HepG2 (cell line): ENCODE measurements around the gene SLC35B4. TPM values are rescaled to one million over a fixed set of nuclear protein-coding genes. Genes with fewer than 3 reads are reported as not detected.

Experiments
- AKNA ChIP-seq: sonication (generic); formaldehyde crosslinking; IDR thresholded peaks from 2 replicates; pipeline ENCODE4 v1.4.0; 2020; ENCODE audit warnings: missing genetic modification reagents, borderline replicate concordance
- NFRKB ChIP-seq: fragments of 450-650 bp; IDR thresholded peaks from 2 replicates; pipeline ENCODE4 v1.6.1; 2017
- PAXIP1 ChIP-seq: sonication (generic); formaldehyde crosslinking; conservative IDR thresholded peaks from 2 replicates; pipeline ENCODE4 v1.4.0; 2020; ENCODE audit warnings: mild to moderate bottlenecking, missing genetic modification reagents, moderate library complexity
- ZNF382 ChIP-seq: sonication (generic); formaldehyde crosslinking; IDR thresholded peaks from 2 replicates; pipeline ENCODE4 v1.5.0; 2020; ENCODE audit warnings: missing genetic modification reagents, mild to moderate bottlenecking, borderline replicate concordance
- ZNF407 ChIP-seq: sonication (generic); formaldehyde crosslinking; IDR thresholded peaks from one replicate; pipeline ENCODE4 v1.5.1; 2020; ENCODE audit warnings: mild to moderate bottlenecking, missing genetic modification reagents; ENCODE audit errors: not compliant biosample characterization
- ZNF567 ChIP-seq: sonication (generic); formaldehyde crosslinking; IDR thresholded peaks from 2 replicates; pipeline ENCODE4 v1.8.1; 2023; ENCODE audit warnings: mild to moderate bottlenecking, missing genetic modification reagents, borderline replicate concordance
- ZNF652 ChIP-seq: IDR thresholded peaks from 2 replicates; pipeline ENCODE4 v1.6.1; 2016; ENCODE audit warnings: low read depth, borderline replicate concordance
- polyA plus RNA-seq, 8 experiments: library from polyadenylated mRNA; depleted of rRNA in 3 of 8; stranded (reverse) in 7 of 8; unstranded in 1 of 8; fragments of >200 nt; fragmentation: Illumina TruSeq in 4 of 8; extraction: Trizol in 4 of 8; gene quantifications; 2 replicates each; pipeline versions ENCODE4 v1.2.1 to v1.2.3, GENCODE V29; 2011 to 2016; ENCODE audit warnings: low read depth in 4 of 8, missing spikeins in 1 of 8, mixed read lengths in 1 of 8; ENCODE audit not compliant: insufficient read depth in 1 of 8
- total RNA-seq, 5 experiments: library from RNA; depleted of rRNA; stranded (reverse); fragments of >200 nt; fragmentation: Illumina TruSeq; extraction: Trizol; gene quantifications; 2 replicates each; pipeline ENCODE4 v1.2.3, GENCODE V29; 2016; ENCODE audit warnings: low read depth in 1 of 5

SLC35B4 gene
- total and polyA plus RNA-seq, 2 of the 13 experiments (the other 11 are each of a cell fraction or from before 2014, with no cell fraction given) = 17.1 to 17.8 TPM

GRCh38 chr7:134339475-134339874 lies 22.7 kb upstream of the SLC35B4 start (continued):
- TF ChIP-seq AKNA (CRISPR knock-in tag) (no peak), ZNF382 (no peak), ZNF407 (CRISPR knock-in tag) (no peak), ZNF652 (no peak), NFRKB (no peak), ZNF567 (CRISPR knock-in tag) (no peak), PAXIP1 (CRISPR knock-in tag) (peak; percentile 52; the same call in 1 of the 2 replicates)
